OCI-LY1 (cell line): ENCODE measurements around the gene RCC1.
"Not testable (repeated sequence)": the region's sequence is repeated elsewhere in the genome, so short reads cannot be mapped to it uniquely, and the experiment has no call there.

Experiments
- CTCF ChIP-seq: fragments of 200-600 bp; sonication (generic), shearing (Covaris generic); IDR thresholded peaks from 2 replicates; pipeline ENCODE4 v1.5.1; 2017; ENCODE audit warnings: mild to moderate bottlenecking, antibody characterized with exemption, low read length, moderate library complexity, mixed read lengths
- EZH2 ChIP-seq: fragments of 200-600 bp; sonication (generic), shearing (Covaris generic); IDR thresholded peaks from 2 replicates; pipeline ENCODE4 v1.8.0; 2017; ENCODE audit warnings: borderline replicate concordance, mixed run types, mild to moderate bottlenecking, antibody characterized with exemption, low read length, moderate library complexity, mixed read lengths

- TF ChIP-seq CTCF, EZH2: not testable (repeated sequence)
These were observed 26.3 kb upstream of the RCC1 start for GRCh38 chr1:28479497-28479896.
